HG03135 (cell line): Measurements from ENCODE around the gene SPATA3.
A peak's percentile ranks its signal among the peaks of the same experiment; 100 is the strongest.

Experiments used
- ATAC-seq: cut with Tn5 transposase; IDR thresholded peaks from one replicate; pipeline ENCODE4 v1.9.1; 2021; ENCODE audit warnings: mild to moderate bottlenecking, moderate library complexity; ENCODE audit not compliant: unreplicated experiment

SPATA3 gene

DNA sequence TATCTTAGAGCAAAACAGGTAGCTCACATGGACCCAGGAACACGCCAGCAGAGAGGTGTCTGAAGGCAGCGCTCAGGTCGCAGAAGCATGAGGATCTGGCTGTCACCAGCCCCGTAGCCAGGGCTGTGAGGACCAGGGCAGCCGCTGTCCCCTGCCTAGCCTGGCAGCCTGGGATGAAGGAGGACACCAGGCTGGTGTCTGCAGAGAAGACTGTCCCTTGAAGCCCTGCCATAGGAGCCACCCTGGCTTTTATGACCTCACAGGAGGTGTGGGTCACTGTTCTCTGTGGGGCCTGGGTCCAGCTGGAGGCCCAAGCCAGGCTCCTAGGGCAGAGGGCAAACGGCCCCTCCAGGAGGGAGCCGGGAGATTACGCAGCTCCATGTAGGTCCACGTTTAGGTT is at the start of gene SPATA3:
Gene SPATA3 (plus strand): TSS at position 301 of the 400 bp plus-strand sequence. CDS start 113 bp downstream, outside the sequence.
- no peak for ATAC-seq

DNA sequence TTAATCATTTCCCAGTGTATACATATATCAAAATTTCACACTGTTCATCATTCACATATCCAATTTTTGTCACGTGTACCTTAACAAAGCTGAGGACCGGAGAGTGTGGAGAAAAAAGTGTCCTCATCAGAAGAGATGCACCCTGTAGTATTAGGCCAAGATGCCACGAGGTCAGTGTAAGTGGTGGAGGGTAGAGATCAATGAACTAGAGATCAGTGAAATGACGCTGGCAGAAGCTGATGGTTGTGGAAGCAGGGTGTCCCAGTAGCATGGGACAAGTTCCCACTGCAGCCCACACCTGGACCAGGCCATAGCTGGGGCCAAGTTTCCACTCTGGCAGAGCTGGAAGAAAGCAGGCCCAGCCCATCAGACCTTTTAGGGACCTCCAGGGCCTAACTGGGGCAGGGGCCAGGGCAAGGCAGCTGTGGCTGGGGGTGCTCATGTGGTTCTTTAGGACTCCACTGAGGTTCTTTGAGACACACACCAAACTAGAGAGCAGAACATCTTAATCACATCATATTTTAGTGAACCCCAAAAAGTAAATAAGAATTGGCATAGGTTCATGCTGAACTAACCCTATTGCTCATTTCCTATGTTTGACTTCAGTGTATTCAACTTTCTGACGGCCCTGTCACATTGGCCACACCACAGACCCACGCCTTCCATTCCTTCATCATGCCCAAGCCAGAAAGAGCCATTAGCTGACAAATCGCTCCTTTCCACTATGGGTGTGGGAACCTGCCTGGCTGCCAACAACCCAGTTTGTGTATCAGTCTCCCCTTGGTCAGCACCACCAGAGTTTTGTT is 49.3 kb upstream of the SPATA3 start:
- ATAC-seq = no peak

DNA sequence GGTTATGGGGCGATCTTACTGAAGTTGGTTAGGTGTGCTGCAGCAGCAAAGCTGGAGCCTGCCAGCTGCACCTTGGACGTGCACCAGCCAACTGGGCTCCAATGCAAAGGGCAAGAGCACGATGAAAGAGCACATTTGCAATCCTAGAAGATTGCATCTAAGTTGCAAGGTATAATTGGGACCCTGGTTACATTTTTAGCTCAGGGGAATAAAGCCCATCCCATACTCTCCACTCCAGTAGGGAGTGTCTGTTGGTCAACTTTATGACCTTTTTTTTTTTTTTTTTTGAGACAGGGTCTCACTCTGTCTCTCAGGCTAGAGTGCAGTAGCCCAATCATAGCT is 48.7 kb upstream of the SPATA3 start:
- no peak for ATAC-seq

DNA sequence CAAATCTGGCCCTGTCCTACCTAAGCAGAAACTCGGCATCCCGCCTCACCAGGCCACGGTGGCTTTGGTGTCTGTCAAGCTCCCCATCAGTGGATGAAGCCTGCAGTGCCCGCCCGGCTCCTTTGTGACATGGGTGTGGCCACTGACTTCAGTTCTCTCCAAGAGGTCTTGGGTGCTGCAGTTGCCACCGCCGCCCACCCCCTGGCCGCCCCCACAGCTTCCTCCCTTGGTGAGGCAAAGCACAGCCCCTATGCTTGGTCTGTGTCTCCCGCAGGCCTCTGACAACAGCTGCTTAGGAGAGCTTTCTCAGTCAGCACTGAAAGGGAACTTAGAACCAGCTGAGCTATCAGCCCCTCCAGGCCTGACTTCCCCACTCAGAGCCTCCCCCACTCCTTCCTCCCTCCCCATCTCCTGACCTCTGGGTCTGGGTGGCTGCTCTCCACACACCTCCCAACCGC is 48.0 kb upstream of the SPATA3 start:
- ATAC-seq = no peak

DNA sequence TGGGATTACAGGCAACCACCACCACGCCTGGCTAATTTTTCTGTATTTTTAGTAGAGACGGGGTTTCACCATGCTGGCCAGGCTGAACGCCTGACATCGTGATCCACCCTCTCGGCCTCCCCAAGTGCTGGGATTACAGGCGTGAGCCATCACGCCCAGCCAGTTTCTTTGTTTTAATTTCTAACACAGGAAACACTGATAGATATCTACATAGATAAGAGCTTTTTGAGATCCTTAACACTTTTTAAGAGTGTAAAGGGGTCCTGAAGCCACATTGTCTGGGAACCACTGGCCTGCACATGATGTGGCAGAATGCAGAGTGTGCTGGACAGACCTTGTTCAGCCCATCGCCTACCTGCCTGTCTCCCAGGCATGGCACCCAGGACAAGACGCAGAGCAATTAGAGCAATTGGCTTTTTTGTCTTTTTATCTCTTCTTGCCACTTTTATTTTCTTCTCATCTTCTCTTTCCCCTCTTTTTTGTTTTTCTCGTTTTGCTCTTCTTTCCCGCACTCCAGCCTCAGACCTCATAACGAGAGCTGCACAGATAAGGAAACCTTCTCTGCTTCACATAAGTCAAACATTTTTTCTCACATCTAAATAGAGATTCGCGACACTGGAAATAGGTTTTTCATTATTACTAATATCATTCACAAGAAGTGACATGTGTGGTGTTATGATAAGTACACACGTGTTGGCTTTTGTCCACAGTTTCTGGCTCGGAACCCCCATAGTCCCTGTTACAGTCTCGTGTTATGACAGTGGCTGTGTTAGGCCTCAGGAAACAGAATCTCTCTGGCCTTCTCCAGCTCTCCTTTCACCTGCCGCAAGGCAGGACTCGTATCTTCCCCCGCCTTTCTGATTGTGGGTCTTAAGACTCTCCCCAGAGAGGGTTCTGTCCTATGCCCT is 45.7 kb upstream of the SPATA3 start:
- peak; percentile 53 for ATAC-seq

DNA sequence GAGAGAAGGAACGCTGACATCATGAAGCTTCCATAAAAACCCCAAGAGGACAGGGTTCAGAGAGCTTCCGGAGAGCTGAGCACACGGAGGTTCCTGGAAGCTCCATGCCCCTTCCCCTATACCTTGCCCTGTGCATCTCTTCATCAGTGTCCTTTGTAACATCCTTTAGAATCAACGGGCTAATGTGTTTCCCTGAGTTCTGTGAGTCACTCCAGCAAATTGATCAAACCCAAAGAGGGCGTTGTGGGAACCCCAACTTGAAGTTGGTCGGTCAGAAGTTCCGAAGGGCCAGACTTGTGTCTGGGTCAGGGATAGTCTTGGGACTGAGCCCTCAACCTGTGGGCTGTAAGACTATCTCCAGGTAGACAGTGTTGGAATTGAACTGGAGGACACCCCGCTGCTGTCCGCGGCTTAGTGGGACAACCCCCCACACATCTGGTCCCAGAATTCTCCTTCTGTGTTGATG is 45.0 kb upstream of the SPATA3 start:
- no peak for ATAC-seq

DNA sequence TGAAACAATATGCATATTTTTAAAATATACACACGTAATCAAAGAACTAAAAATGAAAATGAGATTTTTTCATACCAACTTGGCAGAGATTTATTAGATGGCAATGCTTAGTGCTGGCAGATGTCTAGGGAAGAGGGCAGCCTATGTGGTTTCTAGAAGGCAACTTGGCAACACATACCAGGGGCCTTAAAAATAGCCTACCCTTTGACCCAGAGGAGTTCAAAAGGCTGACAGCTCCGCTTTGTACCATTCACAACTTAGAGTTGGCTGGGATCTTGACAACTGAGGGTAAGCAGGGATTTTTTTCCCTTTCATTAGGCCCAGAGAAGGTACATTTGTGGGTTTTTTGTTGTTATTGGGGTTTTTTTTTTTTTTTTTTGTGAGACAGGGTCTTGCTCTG is 44.5 kb upstream of the SPATA3 start:
- ATAC-seq = no peak

DNA sequence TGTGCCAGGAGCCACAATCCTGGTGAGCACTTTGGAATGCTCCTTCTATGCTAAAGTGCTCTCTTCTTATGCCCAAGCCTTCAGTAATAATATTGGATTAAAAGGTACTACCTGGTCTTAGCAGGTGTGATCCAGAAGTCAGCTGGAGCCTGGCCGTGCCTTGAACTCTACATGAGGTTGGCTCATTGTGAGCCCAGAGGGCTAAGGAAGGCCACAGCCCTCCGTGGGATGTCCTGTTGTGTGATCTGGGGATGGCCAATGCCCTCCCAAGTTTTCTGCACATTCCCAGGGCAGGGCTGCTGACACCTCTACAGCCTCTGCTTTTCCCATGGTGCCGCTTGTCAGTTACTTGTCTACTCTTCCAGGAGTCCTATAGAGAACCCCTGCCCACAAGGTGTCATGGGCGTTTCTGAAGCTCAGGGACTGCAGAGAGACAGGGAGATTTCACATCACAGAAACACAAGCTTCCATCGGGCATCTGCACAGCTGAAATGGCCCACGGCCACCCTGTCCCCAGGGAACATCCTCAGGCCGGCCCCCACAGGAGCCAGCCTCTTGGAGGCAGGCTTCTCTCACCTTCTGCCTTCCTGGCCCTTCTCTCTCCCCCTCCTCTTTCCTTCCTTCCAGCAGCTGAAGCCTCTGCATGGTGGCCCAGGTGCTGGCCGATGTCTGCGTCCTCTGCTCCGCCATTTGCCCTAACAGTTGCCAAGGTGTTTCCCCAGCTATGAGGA is 43.5 kb upstream of the SPATA3 start:
- ATAC-seq = no peak

DNA sequence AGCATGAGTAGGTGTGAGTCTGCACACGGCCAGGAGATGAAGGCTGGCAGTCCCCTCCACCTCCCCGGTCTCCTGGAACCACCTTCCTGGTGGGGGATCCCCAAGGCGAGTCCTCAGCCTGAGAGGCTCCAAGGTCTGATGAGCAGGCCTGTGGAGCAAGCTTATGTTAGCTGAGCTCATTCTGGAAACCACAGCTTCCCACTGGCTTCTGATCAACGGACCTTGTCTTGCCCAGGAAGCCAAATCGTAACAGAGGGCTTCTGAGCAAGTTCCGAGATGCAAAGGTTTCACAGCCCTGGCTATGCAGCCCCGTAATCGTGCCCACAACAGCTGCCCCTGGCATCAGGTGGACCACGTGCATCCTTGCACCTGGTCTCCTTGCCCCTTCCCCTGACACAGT is 42.1 kb upstream of the SPATA3 start:
- no peak for ATAC-seq

DNA sequence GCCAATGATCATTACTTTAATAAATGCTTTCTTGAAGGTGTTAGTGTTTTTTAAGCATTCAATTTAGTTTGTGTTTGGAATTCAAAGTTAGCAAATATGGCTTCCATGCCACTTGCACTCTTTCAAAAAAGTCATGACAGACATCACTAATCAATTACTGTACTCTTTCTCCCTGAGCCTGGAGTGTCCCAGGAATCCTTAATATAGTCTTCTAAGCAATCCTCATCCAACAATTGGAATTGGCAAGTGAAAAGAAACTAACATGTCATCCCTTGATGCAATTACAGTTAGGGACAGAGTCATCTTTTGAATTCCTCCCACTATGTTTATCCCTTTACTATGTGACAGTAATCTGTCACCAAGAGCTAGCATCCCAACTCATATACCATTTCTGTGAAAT is 41.2 kb upstream of the SPATA3 start:
- ATAC-seq = no peak

DNA sequence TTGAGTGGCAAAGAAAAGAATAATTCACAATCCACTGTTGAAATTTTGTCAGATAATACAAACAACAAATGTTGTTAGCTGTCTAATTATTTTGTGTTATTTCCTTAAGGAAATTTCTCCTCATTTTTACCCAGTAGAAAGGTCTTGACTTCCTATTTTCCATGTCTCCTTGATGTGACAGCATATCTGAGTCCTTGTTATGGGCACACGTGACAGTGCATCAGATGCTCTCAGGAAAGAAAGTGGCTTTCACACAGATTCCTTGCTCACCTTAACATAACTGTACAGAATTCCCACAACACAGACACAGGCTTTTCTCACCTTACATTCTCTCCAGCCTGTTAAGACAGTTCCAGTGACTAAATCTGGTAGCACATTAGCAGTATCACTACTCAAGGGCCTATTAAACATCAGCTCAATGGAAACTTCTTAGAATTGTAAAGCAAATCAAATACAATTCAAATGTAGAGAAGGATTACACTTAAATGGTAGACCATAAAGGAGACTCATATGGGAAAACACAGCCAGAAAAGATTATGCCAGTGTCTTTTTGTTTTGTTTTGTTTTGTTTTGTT is 40.7 kb upstream of the SPATA3 start:
- ATAC-seq = no peak

DNA sequence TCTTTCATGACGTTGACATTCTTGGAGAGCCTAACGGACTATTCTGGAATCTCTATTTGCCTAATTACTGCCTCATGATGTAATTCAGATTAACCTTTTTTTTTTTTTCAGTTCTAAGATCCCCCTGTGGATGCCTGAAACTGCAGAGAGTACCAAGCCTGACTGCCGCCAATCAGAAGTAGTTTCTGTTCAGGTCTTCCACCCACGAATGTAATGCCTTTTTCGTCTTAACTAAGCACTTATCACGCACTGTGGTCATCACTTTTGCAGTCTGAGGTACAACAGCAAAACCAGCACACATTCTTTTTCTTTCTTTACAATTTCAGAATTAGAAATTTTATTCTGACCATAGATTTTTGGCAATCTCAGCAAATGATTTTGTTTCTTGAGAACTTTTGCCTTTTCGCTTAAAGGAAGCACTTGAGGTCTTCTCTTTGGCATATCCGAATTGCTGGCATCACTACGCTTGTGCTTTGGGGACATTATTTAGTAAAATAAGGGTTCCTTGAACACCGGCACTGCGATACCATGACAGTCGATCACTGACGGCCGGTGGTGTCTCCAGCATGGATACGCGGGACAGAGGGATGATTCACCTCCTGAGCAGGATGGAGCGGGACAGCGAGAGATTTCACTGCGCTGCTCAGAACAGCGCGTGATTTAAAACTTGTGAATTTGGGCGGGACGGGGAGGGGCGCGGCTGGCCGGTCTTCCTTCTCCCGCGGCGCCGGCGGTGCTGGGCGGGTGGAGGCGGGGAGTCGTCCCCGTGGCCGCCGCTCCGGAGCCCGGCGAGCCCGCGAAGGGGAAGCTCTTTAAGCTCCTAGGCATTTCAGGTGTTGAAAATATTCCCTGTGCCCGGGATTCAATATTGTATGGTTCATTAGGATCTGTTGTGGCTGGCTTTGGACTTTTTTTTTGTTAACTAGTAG is 38.8 kb upstream of the SPATA3 start:
- ATAC-seq = peak; percentile 65

DNA sequence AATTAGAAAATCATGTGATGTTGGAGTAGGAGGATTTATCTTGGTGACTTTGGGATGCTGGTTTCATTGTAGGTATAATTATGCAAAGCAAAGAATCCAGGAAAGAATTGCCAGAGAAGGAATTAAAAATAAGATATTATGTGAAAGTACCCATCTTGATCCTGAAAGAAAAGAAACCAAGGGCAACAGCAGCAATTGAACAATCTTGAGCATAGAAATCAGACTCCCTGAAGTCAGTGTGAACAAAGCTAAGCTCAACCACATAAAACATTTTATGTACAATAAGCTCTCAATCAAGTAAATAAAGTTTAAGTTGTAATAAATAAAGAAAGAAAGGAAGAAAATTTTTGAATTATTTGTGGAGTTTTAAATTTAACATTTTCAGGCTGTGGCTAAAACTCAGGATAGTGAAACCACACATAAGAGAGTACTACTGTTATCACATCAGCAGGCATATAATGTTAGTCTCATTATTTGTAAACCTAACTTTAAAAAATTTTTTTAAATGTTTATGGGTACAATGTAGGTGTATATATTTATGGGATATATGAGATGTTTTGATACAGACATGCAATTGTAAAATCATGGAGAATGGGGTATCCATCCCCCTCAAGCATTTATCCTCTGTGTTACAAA is 38.0 kb upstream of the SPATA3 start:
- no peak for ATAC-seq

DNA sequence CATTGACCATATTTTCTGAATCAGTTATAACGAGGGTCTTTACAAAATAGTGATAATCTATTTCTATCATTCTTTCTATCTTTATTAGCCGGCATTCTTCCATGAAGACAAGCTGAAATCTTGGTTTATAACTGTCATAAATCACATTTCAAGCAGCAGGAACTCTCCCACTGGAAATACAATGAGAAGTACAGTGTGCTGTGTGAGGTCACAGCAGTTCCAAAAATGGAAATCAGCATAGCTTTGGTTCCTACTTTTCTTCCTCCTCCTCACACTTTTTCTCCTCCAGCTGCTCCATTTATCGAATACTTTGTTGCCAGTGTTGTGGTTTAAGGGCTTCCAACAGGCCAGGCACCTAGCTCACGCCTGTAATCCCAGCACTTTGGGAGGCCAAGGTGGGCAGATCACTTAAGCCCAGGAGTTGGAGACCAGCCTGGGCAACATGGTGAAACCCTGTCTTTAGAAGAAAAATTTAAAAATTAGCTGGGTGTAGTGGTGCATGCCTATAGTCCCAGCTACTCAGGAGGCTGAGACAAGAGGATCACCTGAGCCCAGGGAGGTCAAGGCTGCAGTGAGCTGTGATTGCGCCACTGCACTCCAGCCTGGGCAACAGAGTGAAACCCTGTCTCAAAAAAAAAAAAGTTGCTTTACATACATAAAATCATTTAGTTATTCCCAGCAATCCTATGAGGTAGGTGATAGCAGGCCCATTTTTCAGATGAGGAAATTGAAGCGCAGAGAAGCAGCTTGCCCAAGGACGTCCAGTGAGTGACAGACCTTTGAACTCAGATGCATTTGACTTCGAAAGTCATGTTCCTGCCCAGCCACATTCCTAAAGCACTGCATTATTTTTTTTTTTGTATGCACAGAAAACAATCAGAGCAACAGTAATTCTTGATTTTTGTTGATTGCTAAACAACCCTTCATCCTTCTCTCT is 36.8 kb upstream of the SPATA3 start:
- ATAC-seq = no peak

DNA sequence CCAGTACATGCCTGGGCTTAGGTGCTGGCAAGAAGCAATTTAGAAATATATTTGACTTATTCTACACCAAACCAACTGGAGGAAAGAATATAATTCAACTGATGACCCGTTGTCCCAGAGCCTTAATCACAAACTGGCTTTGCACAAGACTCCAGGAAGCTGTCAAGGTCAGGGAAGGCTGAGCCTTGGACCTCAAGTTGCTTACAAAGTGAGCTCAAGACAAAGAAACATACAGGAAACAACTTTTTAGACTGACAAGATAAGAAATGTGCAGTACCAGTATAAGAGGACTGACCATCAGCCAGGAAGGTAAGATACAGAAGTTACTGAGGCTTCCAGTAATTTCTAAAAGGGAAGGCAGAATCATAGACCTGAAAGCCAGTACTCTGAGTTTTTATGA is 35.9 kb upstream of the SPATA3 start:
- no peak for ATAC-seq

DNA sequence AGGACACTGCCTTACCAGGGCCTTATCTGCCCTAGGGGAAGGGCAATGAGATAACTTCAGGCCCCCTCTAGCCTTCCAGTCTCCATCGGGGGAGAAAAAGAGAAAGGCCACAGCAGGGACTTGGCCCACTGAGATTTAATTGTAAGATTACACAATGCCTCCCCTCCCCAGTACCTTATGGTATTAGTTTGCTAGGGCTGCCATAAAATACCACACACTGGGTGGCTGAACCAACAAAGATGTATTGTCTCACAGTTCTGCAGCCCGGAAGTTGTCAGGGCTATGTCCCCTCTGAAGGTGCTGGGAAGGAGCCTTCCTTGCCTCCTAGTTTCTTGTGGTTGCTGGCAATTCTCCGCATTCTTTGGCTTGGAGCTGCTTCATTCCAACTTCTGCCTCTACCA is 34.8 kb upstream of the SPATA3 start:
- no peak for ATAC-seq

DNA sequence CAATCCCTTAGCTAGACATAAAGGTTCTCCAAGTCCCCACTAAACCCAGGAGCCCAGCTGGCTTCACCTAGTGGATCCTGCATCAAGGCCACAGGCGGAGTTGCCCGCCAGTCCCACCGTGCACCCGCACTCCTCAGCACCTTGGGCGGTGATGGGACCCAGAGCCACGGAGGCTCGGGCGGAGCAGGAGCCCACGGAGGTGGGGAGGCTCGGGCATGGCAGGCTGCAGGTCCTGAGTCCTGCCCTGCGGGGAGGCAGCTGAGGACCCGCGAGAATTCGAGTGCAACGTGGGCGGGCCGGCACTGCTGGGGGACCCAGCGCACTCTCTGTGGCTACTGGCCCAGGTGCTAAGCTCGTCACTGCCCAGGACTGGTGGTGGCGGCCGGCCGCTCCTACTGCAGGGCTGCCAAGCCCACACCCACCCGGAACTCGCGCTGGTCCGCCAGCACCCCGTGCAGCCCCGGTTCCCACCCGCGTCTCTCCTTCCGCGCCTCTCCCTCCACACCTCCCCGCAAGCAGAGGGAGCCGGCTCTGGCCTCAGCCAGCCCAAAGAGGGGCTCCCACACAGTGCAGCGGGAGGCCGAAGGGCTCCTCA is 31.7 kb upstream of the SPATA3 start:
- no peak for ATAC-seq

DNA sequence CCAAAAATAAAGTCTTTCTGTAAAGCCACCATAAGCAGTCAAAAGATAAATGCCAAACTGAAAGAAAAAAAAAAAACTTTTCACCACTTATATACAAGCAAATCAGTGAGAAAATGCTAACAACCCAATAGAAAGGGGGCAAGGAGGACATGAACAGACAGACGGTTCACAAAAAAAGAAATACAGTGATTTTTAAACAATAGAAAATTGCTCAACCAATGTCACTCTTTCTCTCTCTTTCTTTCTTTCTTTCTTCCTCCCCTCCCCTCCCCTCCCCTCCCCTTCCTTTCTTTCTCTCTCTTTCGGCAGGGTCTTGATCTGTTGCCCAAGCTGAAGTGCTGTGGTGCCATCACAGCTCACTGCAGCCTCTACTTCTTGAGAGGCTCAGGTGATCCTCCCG is 28.8 kb upstream of the SPATA3 start:
- ATAC-seq = no peak
